ENCODE measurements around the gene P2RX1.

Gene P2RX1

GRCh38 chr17:3924512-3925350 lies 8.5 kb upstream of the P2RX1 start:
- DNase-seq (ENCODE audit: low read depth): no peak

- no peak for DNase-seq (ENCODE audit: low read depth)
Measured at GRCh38 chr17:3923466-3924190, 7.4 kb upstream of the P2RX1 start.

DNA sequence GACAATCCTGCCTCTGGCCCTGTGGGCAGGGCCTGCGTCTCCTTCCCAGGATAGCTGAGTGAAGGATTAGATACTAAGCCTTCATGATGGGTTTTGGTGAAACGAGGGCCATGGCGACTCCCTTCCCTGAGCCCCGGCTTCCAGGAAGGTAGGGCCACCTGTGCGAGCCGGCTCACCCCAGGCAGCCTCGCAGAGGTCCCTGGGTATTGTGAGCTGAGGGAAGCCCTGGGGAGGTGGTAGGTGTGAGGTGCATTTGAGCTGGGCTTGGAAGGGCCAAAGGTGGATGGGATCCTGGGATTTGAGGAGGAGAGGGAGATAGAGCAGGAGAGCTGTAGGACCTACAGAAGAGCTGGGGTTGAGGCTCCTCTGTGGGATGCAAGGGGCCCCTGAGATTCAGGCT lies 6.5 kb upstream of the P2RX1 start:
- DNase-seq (ENCODE audit: low read depth): no peak

DNA sequence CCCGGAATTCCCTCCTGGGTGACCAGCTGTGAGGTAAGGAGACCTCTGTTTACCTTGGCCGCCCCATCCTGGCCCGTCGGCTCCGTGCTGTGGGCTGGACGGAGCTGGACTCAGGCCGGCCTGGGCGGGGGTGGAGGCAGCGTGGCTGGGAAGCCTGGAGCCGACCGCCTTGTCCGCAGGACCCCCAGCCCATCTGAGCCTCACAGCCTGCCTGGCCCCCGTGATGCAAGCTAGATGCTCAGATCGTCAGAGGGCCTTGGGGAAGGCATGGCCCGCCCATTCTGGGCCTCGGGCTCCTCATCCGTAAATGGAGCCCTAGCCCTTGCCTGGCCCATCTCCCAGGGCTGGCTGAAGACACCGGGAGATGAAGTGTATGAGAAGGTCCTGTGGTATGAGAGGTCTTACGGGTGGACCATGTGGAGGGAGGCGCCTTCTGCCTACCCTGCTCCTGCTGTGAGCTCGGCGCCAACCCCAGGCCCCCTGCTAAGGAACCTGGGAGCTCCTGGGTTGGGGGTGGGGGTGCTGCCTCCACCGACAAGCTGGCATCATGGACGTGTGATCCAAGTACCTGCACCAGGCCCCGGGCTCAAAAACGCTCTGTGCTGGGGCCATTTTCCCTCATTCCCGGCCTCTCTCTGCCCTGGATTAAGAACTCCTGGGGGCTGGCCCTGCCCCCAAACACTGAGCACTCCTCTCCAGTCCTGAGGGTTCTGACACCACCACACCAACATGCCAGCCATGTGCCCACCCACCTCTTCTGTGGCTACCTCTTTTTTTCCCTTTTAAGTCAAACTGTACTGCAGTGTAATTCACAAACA lies 5.4 kb upstream of the P2RX1 start:
- no peak for DNase-seq (ENCODE audit: low read depth)

DNA sequence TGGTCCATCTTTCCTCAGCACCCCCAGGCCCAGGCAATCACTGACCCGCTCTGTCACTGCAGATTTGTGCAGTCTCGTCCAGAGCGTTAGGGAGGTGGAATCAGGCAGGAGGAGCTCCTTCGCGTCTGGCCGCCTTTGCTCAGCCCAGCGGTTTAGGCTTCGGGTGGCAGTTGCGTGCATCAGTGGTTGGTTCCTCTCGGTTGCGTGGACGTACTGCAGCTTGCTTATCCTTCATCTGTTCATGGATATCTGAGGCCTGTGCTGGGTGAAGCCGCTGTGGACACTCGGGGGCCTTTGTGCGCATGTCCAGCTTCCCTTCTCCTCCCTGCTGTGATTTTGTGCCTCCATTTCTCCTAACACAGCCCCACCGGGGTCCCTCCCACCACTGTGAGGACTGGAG lies 4.7 kb upstream of the P2RX1 start:
- no peak for DNase-seq (ENCODE audit: low read depth)

GRCh38 chr17:3919123-3919624 lies 2.9 kb upstream of the P2RX1 start:
- DNase-seq (ENCODE audit: low read depth): no peak

DNA sequence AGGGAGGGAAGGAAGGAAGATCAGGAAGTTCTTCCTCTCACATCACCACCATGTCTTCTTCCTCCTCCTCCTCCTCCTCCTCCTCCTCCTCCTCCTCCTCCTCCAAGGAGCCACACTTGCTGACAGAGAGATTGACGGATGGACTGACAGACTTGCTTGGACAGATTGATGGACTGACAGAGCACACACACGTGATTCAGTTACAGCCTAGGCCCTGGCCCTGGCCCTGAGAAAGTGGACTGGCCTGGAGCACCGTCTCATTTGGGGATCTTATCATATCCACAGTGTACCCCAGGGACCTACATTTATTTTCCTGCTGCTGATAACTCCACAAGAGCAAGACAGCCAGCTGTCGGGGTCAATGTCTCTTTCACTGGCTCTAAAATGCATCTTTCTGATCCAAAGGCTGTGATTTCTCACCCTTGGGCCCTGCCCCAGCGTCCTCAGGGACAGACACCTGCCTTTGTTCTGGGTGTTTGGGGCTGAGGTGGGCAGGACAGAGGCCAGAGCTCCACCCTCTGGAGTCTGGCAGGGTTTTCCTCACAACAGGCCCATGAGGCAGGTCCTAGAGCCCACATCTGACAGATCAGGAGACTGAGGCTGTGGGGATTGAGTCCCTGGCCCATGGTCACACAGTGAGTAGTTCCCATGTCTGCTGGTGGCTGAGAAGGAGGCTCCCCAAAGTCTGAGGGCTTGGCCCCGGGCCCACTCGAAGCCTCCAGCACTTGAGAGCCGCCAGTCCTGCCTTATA lies 2.3 kb upstream of the P2RX1 start:
- DNase-seq (ENCODE audit: low read depth): no peak

- peak; percentile 66 for DNase-seq (ENCODE audit: low read depth)
Measured at GRCh38 chr17:3917391-3917931, 1.2 kb upstream of the P2RX1 start.

GRCh38 chr17:3916825-3917224 lies 560 bp upstream of the P2RX1 start:
- DNase-seq (ENCODE audit: low read depth): no peak

- DNase-seq (ENCODE audit: low read depth): no peak
Measured at GRCh38 chr17:3915581-3915994, 677 bp downstream of the P2RX1 start.

DNA sequence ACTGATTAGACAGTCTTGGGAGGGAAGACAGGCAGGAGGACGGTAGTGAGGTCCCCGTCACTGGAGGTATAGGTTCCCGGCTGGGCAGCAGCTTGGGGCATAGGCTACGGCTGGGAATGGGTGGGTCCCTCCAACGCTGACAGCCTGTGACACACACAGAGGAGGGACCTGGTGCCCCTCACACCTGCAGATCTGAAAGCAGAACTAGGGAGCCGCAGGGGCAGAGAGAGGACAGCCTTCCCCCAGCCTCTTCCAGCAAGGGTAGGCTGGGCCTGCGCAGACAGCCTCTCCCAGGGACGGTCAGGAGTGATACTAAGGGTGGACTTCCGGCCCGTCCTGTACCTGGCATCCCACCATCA lies 2.0 kb downstream of the P2RX1 start:
- no peak for DNase-seq (ENCODE audit: low read depth)

- DNase-seq (ENCODE audit: low read depth): peak; percentile 70
Measured at GRCh38 chr17:3913531-3914311, 2.5 kb downstream of the P2RX1 start.

DNA sequence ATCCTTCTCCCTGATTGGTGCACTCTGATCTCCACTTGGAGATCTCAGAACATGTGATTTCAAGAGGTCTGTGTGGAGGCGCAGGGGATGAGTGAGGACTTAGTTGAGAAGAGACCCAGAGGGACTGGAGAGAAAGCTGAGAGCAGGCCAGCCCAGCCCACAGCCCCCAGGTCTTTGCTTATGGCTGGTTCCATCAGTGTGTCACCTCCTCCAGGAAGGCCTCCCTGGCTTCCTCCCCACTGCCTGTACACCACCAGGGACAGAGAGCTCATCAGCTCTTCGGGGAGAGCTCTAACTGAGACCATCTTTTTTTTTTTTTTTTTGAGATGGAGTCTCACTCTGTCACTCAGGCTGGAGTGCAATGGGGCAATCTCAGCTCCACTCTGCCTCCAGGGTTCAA lies 3.4 kb downstream of the P2RX1 start:
- DNase-seq (ENCODE audit: low read depth): no peak

DNA sequence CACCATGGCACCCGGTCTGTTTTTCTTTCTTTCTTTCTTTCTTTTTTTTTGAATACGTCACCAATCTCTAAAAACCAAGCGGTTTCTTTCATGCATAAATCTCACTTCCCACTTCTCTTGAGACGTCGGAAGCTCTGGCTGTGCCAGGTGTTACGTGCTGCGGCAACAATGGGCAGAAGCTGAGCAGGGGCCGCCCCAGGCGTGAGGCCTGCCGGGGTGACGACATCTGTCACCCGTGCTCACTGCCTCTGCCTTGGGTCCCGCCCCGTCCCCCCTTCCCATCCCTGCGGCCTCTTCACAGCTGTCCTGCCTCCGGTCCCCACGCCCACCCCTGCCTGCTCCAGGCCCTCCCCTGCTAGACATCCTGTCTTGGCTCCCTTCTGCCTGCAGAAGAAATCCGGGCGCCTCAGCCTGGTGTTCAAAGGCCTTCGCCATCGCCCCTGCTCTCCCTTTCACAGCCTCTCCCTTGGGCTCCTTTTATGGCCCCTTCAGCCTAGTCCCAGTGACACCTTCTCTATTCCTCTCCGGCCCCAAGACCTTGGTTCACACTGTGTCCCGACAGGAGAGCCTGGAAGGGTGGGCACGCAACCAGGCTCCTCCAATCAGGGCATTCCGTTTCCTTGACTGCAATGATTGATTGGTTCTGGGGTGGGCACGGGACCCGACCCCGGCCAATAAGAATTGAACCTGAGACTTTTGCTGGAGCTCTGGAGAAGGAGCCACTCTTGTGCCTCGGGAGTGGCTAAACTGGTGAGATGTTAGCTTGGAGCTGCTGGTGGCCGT lies 4.8 kb downstream of the P2RX1 start:
- DNase-seq (ENCODE audit: low read depth): no peak

DNA sequence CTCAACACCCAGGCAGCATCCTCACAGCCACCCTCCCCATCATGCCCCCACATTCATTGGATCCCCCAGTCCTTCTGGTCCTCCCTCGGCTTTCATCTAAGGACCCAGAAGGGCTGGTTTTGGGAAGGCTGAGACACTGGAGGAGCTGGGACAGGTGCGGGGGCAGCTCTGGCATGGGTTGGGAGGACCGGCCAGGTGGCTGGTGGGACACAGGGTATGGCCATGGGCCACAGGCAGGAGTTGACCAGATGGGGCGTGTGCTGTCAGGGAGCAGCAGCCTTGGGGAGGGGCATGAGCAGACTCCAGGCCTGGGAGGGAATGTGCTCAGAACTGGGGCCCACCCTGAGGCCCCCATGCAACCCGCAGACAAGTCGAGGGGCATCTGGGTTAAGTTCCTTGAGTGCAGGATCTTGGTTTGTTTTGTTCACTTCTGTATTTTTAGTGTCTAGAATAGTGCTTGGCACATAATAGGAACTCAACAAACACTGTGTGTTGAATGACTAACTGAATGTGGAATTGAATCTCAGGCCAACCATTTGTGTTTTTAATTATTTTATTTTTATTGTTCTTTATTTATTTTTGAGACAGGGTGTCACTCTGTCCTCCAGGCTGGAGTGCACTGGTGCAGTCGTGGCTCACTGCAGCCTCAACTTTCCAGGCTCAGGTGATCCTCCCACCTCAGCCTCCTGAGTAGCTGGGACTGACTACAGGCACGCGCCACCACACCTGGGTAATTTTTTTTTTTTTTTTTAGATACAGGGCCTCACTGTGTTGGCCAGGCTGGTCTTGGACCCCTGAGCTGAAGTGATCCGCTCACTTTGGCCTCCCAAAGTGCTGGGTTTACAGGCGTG lies 5.6 kb downstream of the P2RX1 start:
- DNase-seq (ENCODE audit: low read depth): no peak

DNA sequence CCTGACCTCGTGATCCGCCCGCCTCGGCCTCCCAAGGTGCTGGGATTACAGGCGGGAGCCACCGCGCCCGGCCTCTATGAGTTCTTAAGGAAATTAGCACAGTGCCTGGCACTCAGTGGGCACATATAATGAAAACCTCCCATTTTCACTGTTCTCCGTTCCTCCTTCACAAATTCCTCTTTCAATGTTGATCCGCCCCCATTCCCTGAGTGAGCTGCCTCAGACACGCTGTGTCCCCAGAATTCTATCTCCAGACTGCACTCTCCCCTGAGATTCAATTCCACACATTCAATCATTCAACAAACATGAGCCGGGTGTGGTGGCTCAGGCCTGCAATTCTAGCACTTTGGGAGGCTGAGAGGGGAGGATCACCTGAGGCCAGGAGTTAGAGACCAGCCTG lies 7.0 kb downstream of the P2RX1 start:
- DNase-seq (ENCODE audit: low read depth): no peak

DNA sequence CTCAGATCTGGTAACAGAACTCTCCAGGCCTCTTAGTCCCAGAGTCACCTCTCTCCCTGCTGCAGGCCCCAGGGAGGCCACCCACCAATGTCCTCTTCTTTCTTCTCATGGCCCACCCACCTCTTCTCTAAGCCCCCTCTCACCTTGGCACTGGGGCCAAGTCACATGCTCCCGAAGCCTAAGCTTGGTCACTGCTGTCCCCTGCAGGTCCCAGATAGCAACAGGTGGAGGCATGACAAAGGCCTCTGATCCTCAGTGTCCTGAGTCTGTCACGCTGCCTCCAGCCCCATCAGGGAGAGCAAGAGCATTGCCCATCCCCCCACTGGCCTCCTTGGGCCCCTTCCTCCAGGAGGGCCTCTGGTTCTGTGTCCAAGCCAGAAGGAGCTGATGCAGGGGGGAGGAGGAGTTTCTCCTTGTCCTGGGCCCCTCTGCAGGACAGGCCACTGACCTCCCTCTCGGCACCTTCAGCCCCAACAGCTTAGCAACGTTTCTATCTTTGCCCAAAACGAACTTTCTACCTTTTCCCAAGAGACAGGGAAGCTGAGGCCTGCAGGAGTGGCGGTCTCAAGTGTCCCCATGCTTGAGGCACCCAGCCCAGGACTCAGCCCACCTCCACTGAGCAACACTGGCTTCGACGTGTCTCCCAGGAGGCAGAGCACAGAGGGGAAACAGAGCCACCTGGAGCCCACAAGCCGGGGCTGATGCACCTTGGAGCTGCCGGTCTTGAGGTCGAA lies 8.6 kb downstream of the P2RX1 start:
- DNase-seq (ENCODE audit: low read depth): no peak

- no peak for DNase-seq (ENCODE audit: low read depth)
Measured at GRCh38 chr17:3906881-3907280, 9.4 kb downstream of the P2RX1 start.
